GM21423 (cell line): ENCODE results near the gene CMSS1.

Source experiments
- ATAC-seq: cut with Tn5 transposase; IDR thresholded peaks from one replicate; pipeline ENCODE4 v1.9.1; 2021; ENCODE audit warnings: mild to moderate bottlenecking, moderate library complexity; ENCODE audit not compliant: unreplicated experiment

The CMSS1 gene

GRCh38 chr3:99978221-99978620 lies 160.6 kb downstream of the CMSS1 start:
- ATAC-seq, result no peak

- ATAC-seq, result no peak
These were observed 162.9 kb downstream of the CMSS1 start for GRCh38 chr3:99980606-99981005.

DNA sequence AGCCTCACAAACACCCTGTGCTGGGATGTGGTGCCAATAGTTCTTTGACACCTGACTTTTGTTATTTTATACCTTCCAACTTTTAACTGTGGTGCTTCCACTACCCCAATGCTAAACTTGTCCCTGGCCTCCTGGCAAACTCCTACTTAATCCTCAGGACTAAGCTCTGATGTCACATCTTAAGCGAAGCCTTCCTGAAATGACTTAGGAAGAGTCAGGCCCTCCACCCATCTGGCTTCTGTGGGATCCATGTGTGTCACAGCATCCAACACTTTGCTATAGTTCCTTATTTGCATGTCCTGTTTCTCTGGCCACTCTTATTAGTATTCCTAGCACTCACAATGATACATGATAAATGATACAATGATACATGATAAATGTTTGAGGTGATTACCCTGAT lies 163.5 kb downstream of the CMSS1 start:
- ATAC-seq, result no peak

- ATAC-seq, result no peak
These were observed 165.0 kb downstream of the CMSS1 start for GRCh38 chr3:99982650-99983049.

- ATAC-seq, result no peak
These were observed 166.5 kb downstream of the CMSS1 start for GRCh38 chr3:99984139-99984538.

- no peak for ATAC-seq
These were observed 167.0 kb downstream of the CMSS1 start for GRCh38 chr3:99984668-99985067.

DNA sequence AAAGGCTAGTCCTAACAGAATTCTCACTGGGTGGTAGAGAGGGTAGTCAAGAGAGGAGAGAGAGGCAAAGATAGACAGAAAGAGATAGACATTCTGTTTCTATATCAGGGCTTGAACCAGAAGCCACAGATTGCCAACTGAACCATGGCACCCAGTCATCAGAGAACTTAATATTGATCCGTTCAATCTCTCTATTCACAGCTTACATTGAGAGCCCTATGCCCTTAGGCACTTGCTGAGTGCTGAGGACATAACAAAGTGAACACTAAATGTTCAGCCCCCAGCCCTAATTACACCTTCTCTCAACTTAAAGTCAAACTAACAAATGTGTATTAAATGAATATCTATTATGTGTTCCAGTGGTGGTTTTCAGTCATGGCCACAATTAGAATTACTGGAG lies 172.5 kb downstream of the CMSS1 start:
- ATAC-seq, result no peak

GRCh38 chr3:99997293-99997692 lies 179.6 kb downstream of the CMSS1 start:
- no peak for ATAC-seq

DNA sequence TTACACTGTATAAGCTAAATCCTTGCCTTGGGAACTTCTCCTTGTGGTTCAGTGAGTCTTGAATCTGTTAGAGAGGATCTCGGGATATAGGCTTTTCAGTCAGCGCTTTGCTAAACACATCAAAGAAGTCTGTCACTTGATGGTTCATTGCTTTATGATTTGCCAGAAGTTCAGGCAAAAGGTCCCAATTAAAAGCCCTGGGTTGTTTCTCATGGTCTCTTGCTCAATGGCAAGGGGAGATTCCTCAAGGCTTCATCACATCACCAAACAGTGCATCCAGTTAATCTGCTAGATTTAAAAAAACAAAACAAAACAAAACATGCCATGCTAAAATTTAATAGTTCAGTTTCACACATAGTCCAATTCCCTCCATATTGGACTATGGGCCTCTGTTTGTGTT lies 181.9 kb downstream of the CMSS1 start:
- ATAC-seq, result no peak

DNA sequence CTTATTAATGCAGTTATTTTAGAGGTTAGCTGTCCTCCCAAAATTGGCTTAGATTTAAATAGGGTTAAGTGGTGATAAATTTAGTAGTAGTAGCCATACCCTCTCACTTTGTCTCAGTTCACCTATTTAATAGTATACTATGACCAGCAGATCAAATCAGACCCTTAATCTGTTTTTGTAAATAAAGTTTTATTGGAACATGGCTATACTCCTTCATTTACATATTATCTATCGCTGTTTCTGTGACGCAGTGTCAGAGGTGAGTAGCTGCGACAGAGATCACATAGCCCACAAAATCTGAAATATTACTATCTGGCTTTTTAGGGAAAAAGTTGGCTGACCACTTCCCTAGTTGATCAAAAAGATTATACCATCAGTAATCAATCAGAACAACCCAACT lies 183.4 kb downstream of the CMSS1 start:
- no peak for ATAC-seq

DNA sequence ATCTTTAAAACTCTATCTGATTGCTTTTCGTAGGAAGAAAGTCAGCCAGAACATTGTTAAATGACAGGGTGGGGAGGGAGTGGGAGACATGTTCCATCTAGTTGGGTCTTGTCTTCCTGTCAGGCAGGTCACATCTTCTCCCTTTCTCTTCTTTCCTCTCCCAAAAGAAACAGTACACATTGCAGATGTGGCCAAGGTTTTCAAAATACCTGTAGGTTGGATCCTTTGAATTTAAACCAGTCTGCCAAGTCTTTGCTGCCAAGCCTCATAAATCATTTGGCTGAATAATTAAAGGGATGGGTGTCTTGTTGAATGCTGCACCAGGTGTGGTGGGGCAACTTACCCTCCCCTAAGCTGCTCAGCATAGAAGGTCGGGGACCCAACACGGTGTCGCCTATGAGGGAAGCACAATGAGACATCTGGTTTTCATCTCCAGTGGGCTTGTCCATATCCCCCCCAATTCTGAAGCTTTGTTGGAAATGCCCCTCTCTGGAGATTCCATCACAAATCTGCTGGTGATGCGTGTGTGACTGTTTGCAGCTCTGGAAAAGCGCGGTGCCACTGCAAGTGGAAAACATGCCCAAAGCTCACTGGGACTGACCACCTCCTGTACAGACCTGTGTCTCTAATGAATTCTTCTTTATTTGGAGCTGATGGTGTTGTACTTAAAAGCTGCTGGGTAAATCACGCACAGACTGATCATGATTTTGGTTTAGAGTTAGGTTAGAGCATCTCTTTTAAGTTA lies 184.0 kb downstream of the CMSS1 start:
- no peak for ATAC-seq

- ATAC-seq, result no peak
These were observed 185.1 kb downstream of the CMSS1 start for GRCh38 chr3:100002599-100003350.

DNA sequence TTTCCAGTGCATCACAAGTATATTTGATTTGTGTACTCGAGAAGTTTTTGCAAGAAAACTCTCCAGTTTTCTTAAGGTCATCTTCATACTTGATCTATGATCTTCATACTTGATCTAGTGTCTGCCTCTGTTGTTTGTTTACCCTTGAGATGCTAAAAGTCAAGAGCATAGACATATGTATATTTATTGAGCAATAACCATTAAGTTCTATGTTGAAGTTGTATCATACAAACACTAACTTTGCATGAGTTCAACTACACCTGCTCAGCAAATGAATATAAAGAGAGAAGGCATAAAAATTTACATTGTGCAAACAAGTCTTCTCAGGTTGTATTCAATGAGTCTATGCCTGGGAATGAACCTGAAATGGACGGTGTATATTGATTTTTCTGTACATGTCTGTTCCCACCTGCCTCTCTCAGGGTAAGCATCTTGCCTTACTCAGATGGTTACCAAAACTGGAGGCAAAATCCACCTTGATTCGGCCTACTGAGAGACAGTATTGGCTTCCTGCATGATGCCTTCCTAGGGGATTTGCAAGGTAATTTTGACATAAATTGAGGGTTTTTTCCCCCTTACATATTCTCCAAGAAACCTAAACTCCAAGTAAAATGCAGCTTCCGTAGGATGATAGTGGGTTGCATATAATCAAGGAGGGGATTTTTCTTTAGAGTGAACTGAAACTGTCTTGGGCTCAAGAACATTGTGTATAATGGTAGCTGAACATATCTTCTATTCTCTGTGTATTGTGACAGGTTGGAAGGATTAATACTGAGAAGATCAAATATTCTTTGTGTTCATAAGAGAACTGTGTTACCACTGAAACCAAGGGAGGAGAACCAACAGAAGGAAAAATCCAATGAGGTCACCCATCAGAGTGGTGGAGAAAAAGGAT lies 186.2 kb downstream of the CMSS1 start:
- ATAC-seq, result no peak

DNA sequence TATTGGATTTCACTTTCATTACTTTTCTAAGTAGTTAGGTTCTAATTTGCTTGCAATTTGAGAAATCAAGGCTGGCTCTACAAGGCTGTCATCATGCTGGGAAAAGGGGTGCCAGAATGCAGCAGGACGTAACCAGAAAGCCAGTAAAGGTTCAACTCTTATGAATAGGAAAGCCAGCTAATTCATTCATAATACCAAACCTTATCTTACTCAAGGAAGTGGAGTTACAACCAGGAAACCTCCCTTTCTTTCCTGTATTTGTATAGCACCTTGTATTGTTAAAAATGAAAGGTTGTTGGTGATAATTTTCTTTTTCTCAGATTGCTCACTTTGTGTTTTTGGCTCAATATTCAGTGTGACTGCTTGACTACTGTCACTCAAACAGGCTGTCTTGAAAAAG lies 187.3 kb downstream of the CMSS1 start:
- ATAC-seq, result no peak

- ATAC-seq, result no peak
These were observed 188.2 kb downstream of the CMSS1 start for GRCh38 chr3:100005665-100006393.

DNA sequence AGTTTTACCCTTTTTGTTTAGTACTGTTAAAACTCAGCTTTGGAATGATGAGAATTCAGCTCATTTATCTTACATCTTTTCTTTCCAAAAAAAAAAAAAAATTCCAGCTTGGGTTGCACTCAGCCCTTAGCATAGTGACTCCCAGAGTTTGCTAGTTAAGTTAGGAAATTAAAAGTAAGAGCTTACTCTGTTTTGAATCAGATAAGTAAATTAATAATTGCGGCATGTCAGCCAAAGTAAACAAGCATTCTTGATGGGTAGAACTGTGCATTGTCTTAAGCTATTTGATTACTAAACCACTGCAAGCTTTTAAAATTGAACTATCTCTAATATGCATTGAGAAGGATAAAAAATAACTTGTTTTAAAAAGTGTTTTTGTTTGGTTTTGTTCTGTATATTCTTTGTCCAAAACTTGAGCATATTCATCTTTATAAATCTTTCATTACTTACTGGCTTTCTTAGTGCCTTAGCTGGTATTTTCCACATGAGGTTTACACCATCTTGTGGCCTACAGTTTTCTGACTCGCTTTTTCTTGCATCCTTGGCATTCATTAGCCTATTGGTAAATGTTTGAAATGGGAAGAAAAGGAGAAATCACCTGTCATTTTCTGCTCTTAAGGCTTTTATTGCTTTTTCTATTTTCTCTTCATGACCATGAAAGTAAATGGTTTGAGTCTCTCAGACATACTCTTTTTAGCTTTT lies 189.1 kb downstream of the CMSS1 start:
- no peak for ATAC-seq

GRCh38 chr3:100007313-100007712 lies 189.7 kb downstream of the CMSS1 start:
- ATAC-seq, result no peak

DNA sequence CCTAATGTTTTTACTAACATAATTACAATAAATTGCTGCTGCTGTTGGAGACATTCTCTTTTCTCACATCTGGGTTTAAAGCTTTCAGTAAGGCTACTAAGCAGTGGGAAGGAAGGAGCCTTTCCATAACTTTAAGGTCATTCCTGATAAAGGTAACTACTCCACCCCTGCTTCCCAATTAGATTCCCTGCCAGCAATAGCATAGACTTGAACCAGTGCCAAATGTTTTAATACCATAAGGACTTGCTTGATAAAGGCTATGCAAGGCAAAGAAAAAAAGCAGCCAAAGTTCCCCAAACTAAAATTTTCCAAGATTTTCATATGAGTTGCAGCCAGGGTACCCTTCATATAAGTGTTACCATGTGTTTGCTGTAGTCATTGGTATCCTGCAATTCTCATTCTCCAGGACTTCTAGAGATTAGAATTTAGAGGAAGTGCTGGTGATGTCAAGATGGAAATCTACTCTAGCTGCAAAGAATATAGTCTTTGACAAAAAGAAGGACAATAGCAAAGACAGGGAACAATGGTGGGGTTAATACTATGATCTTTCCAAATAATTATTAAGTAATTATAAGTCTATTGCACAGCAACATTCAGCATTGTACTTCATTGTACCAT lies 190.5 kb downstream of the CMSS1 start:
- no peak for ATAC-seq

GRCh38 chr3:100009276-100010086 lies 191.8 kb downstream of the CMSS1 start:
- ATAC-seq, result no peak
